GM13976 (cell line): ENCODE results near the gene TBC1D3D.
"Not testable (repeated sequence)": the region's sequence is repeated elsewhere in the genome, so short reads cannot be mapped to it uniquely, and the experiment has no call there.

ENCODE experiments used
- DNase-seq: peaks from one replicate; pipeline ENCODE4 v3.0.0; 2012; ENCODE audit warnings: low spot score
- in situ Hi-C: fragments of 300-500 bp; cut with MboI; formaldehyde crosslinking; loops from one replicate; pipeline ENCODE4 v1.12.0; 2022; ENCODE audit warnings: low sequenced_read_pairs, mixed read lengths, inconsistent platforms; ENCODE audit not compliant: unreplicated experiment

The TBC1D3D gene

DNA sequence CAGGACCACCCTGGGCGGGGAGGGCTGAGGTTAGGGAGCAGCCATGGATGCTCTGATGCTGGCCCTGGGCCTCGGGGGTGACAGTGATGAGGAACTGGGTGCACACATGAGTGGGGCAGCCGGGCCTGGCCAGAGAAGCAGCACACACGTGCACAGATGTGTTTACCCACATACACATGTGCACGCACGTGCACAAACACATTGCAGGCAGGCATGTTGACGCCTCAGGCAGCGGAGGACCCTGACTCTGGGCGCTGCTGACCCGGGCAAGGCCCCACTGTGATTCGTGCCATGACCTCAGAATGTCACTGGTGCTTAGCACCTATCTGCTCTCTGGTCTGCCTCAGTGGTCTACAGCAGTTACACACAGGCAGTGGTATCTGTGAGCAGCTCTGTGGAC lies at the start of gene TBC1D3D:
TSS of gene TBC1D3D (plus strand) at position 301 of the 400 bp plus-strand sequence. CDS start 1,585 bp downstream, outside the sequence.
- DNase-seq, in situ Hi-C loops: not testable (repeated sequence)

DNA sequence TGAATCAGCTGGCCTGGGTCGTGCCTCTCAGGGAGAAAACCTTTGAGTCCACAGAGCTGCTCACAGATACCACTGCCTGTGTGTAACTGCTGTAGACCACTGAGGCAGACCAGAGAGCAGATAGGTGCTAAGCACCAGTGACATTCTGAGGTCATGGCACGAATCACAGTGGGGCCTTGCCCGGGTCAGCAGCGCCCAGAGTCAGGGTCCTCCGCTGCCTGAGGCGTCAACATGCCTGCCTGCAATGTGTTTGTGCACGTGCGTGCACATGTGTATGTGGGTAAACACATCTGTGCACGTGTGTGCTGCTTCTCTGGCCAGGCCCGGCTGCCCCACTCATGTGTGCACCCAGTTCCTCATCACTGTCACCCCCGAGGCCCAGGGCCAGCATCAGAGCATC lies 14.8 kb upstream of the TBC1D3D start, which contains the start of gene TBC1D3L:
TSS of gene TBC1D3L (minus strand) at position 101 of the 400 bp plus-strand sequence. CDS start 1,540 bp downstream, outside the sequence.
- in situ Hi-C loops, DNase-seq: not testable (repeated sequence)
